Measurements from ENCODE around the gene MALT1. TPM values are rescaled to one million over a fixed set of nuclear protein-coding genes. Genes with fewer than 3 reads are reported as not detected.

Gene MALT1
- total RNA-seq, 3 donors from 2014 or later, result 31.1 to 49.3 (median 39.8) TPM

- Mint-ChIP-seq H3K4me3 (no peak overlapping the region), H3K36me3 (ENCODE audit: insufficient read depth) (peaks cover 4% of the 10 kb centered on the region), H3K4me1 (ENCODE audit: low read depth) (peaks cover 56% of the 10 kb centered on the region), H3K9me3 (no peaks in the 10 kb centered on the region), H3K27me3 (ENCODE audit: low read depth) (no peaks in the 10 kb centered on the region)
- no peak for DNase-seq
- no peak for ATAC-seq
Measured at GRCh38 chr18:58661423-58661822, 9.8 kb upstream of the MALT1 start.

- Mint-ChIP-seq H3K4me1 (ENCODE audit: low read depth) (peaks cover 50% of the 10 kb centered on the region), H3K4me3 (no peak overlapping the region), H3K36me3 (ENCODE audit: insufficient read depth) (peaks cover 4% of the 10 kb centered on the region), H3K9me3 (no peaks in the 10 kb centered on the region), H3K27me3 (ENCODE audit: low read depth) (no peaks in the 10 kb centered on the region)
- DNase-seq (no peak), ATAC-seq (no peak)
Measured at GRCh38 chr18:58662118-58662517, 9.1 kb upstream of the MALT1 start.

DNA sequence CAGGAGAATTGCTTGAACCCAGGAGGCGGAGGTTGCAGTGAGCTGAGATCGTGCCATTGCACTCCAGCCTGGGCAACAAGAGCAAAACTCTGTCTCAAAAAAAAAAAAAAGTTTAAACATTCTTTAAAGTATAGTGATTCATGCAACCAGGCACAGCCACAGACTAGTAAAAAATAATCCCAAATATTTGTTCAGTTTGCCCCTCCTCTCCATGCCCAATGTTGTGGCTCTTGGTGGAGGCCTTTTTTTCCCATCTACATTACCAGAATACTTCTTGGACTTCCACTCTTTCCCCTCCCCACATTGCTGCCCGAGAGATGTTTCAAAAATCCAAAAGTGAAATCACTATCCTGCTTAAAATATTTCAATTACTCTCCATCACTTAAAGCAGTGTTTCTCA lies 5.1 kb upstream of the MALT1 start:
- Mint-ChIP-seq H3K36me3 (ENCODE audit: insufficient read depth) (no peaks in the 10 kb centered on the region), H3K4me3 (no peak overlapping the region), H3K9me3 (no peaks in the 10 kb centered on the region), H3K27me3 (ENCODE audit: low read depth) (no peaks in the 10 kb centered on the region), H3K4me1 (ENCODE audit: low read depth) (peaks cover 42% of the 10 kb centered on the region)
- no peak for DNase-seq
- ATAC-seq, result no peak

DNA sequence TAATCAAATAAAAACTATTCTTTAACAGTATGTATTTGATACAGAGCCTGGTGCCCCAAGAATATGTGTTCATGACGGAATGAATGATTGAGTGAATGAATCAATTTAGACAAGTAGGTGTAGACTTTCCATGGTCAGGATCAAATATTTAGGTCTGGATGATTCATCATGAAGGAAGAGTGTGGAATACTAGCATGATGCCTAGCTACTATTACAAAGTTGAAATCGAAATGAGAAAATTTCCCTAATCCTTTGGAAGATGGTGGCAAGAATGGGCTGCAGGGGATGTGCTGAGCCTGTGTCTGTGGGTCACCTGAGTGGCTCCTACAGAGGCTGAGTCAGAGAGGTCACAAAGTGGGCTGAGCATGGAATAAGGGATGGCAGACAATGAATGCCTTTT lies 3.1 kb upstream of the MALT1 start:
- Mint-ChIP-seq H3K27me3 (ENCODE audit: low read depth) (no peaks in the 10 kb centered on the region), H3K36me3 (ENCODE audit: insufficient read depth) (no peaks in the 10 kb centered on the region), H3K9me3 (no peaks in the 10 kb centered on the region), H3K4me1 (ENCODE audit: low read depth) (peaks cover 46% of the 10 kb centered on the region), H3K4me3 (no peak overlapping the region)
- DNase-seq (no peak), ATAC-seq (no peak)

- Mint-ChIP-seq H3K9me3 (no peaks in the 10 kb centered on the region), H3K4me1 (ENCODE audit: low read depth) (peaks cover 52% of the 10 kb centered on the region), H3K27me3 (ENCODE audit: low read depth) (no peaks in the 10 kb centered on the region), H3K4me3 (no peak overlapping the region), H3K36me3 (ENCODE audit: insufficient read depth) (peaks cover 3% of the 10 kb centered on the region)
- ATAC-seq (no peak), DNase-seq (no peak)
Measured at GRCh38 chr18:58668897-58669296, 2.4 kb upstream of the MALT1 start.

DNA sequence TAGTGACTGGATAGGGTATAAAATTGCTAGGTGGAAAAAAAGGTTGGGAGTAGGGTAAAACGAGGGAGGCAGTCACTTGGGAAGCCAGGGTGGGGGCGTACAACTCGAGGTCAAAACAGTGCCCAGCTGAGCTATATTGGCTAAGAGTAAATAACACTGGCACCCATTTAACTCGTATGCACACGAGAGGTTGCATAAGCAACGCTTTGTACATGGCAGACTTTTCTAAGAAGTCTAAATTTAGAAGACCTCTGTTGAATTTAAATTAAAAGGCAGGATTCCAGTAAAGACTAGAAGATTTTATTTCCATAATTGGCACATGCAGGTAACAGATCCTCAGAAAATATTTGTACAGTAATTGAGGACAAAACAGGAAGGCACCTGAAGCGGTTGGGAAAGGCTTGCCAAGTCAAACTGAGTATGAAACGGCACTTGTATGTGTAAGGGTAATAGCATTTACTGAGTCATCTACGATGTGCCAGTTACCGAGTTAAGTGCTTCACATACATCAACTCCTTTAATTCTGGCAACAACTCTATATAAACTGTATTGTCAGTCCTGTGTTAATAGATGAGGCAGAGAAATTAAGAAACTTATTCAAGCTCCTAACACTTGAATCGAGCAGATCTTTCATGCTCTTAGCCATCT lies 1.4 kb upstream of the MALT1 start:
- no peaks in the 10 kb centered on the region for H3K9me3 Mint-ChIP-seq
- H3K4me1 Mint-ChIP-seq (ENCODE audit: low read depth), result peaks cover 60% of the 10 kb centered on the region
- no peaks in the 10 kb centered on the region for H3K27me3 Mint-ChIP-seq (ENCODE audit: low read depth)
- peaks cover 12% of the 10 kb centered on the region for H3K36me3 Mint-ChIP-seq (ENCODE audit: insufficient read depth)
- DNase-seq (no peak), ATAC-seq (no peak)
- peak overlapping the region; percentile 84 for H3K4me3 Mint-ChIP-seq

DNA sequence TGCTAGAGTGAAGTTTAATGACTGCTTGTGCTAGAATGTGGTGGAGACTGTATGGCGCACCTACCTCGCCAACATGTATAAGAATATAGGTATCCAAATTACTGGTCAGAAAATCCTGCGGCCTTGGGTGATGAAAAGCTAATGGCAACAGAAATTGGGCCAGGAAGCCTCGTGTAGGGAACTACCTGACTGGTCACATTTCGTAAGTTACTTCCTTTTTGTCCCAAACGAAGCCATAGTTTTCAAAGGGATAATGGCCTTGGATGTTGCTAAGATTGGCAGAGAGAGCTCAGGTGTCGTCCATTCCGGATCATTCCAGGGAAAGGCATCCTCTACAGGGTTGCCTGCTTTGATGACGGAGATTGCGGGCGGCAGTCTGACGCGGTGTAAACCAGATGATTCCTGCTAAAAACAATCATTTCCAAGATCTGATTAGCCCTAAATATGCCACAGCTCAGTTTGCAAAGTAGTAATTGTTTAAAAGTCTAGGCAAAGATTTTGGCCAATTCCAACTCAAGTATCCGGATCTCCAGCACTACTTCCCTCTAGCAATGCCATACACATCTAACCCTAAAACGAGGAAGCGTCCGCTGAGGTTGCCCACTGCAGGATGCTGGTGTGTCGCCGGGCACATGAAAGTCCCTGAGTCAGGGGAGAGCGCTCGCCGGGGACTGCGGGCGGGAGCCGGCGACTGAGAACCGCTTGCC lies 708 bp upstream of the MALT1 start:
- DNase-seq (no peak), ATAC-seq (no peak)
- H3K36me3 Mint-ChIP-seq (ENCODE audit: insufficient read depth), result peaks cover 13% of the 10 kb centered on the region
- H3K9me3 Mint-ChIP-seq, result no peaks in the 10 kb centered on the region
- no peaks in the 10 kb centered on the region for H3K27me3 Mint-ChIP-seq (ENCODE audit: low read depth)
- H3K4me3 Mint-ChIP-seq, result peak overlapping the region; percentile 84
- peaks cover 61% of the 10 kb centered on the region for H3K4me1 Mint-ChIP-seq (ENCODE audit: low read depth)

DNA sequence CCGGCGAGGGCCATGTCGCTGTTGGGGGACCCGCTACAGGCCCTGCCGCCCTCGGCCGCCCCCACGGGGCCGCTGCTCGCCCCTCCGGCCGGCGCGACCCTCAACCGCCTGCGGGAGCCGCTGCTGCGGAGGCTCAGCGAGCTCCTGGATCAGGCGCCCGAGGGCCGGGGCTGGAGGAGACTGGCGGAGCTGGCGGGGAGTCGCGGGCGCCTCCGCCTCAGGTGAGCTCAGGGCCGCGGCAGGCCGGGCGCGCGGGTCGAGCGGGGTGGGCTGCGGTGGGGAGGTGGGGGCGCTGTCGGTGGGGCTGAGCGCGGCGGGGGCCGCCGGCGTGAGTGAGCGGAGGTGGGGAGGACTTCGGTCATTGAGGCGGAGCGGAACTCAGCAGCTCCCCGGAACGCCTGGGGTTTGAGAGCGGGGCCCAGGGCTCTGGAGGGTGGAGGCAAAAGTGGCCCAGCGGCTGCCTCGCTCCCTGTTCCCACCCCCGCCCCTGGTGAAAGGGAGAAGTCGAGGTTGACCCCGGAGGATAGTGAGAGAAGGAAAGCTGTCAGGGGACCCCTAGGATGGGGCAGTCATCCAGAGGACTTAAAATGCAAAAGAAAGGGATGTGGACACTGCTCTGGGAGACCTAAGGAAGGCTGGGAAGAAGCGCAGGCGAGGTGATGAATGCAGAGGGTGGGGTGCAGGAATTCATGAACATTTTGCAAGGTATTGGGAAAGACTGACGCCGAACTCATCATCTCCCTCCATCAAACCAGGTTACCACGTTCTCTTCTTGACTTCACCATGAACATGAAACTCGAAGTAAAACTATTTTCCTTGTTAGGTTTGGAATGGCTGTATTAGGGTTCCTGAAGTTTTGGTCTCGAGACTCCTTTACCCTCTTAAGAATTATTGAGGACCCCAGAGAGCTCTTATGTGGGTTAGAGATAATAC lies 633 bp downstream of the MALT1 start:
- Mint-ChIP-seq H3K4me3 (peak overlapping the region; percentile 95), H3K9me3 (no peaks in the 10 kb centered on the region), H3K4me1 (ENCODE audit: low read depth) (peaks cover 66% of the 10 kb centered on the region), H3K27me3 (ENCODE audit: low read depth) (no peaks in the 10 kb centered on the region), H3K36me3 (ENCODE audit: insufficient read depth) (peaks cover 21% of the 10 kb centered on the region)
- ATAC-seq (peak; percentile 50 to 64), DNase-seq (peak; percentile 36)

DNA sequence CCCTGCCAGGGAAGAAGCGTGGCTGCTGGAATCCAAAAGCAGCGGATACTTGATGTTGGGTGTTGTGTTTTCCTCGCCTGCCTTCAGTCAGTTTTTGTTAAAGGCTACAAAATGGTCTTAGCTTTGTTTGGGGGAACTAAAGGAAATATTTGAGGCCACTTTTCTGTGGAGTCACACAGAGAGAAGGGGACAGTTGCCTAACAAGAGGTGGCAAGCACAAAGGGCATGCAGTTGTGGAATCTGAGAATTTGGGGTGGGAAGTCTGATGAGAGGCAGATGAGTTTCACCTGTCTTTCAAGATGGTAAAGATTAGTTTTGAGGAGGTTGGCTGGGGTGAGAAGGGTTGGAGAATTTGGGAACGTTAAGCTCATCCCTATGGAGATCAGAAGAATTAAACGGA lies 2.9 kb downstream of the MALT1 start:
- peak overlapping the region; percentile 79 for H3K4me3 Mint-ChIP-seq
- H3K27me3 Mint-ChIP-seq (ENCODE audit: low read depth), result no peaks in the 10 kb centered on the region
- peaks cover 76% of the 10 kb centered on the region for H3K4me1 Mint-ChIP-seq (ENCODE audit: low read depth)
- H3K9me3 Mint-ChIP-seq, result no peaks in the 10 kb centered on the region
- peaks cover 24% of the 10 kb centered on the region for H3K36me3 Mint-ChIP-seq (ENCODE audit: insufficient read depth)
- ATAC-seq, result no peak
- DNase-seq, result no peak

GRCh38 chr18:58674863-58675472 lies 3.7 kb downstream of the MALT1 start:
- Mint-ChIP-seq H3K36me3 (ENCODE audit: insufficient read depth) (peaks cover 29% of the 10 kb centered on the region), H3K4me1 (ENCODE audit: low read depth) (peaks cover 72% of the 10 kb centered on the region), H3K9me3 (no peaks in the 10 kb centered on the region), H3K27me3 (ENCODE audit: low read depth) (no peaks in the 10 kb centered on the region), H3K4me3 (peak overlapping the region; percentile 79)
- DNase-seq, result no peak
- ATAC-seq, result no peak

DNA sequence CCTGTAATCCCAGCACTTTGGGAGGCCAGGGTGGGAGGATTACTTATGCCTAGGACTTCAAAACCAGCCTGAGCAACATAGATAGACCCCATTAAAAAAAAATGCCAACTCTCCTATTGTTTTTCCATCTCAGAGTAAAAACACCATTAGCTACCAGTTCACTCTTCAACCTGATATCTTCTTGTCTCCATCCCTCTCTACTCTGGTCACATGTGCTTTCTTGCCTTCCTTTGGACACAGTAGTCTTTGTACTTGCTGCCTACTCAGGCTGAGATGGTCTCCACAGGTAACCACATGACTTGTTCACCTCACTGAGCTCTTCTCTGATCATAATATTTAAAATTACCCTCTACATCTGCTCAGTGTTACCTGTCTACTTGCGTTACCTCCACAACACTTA lies 5.0 kb downstream of the MALT1 start:
- Mint-ChIP-seq H3K36me3 (ENCODE audit: insufficient read depth) (peaks cover 34% of the 10 kb centered on the region), H3K4me3 (peak overlapping the region; percentile 42), H3K9me3 (no peaks in the 10 kb centered on the region), H3K27me3 (ENCODE audit: low read depth) (no peaks in the 10 kb centered on the region), H3K4me1 (ENCODE audit: low read depth) (peaks cover 70% of the 10 kb centered on the region)
- DNase-seq (no peak), ATAC-seq (no peak)

GRCh38 chr18:58682429-58683069 lies 11.3 kb downstream of the MALT1 start:
- Mint-ChIP-seq H3K36me3 (ENCODE audit: insufficient read depth) (peaks cover 42% of the 10 kb centered on the region), H3K4me3 (no peak overlapping the region), H3K27me3 (ENCODE audit: low read depth) (no peaks in the 10 kb centered on the region), H3K9me3 (no peaks in the 10 kb centered on the region), H3K4me1 (ENCODE audit: low read depth) (peaks cover 69% of the 10 kb centered on the region)
- DNase-seq, result no peak
- no peak for ATAC-seq

DNA sequence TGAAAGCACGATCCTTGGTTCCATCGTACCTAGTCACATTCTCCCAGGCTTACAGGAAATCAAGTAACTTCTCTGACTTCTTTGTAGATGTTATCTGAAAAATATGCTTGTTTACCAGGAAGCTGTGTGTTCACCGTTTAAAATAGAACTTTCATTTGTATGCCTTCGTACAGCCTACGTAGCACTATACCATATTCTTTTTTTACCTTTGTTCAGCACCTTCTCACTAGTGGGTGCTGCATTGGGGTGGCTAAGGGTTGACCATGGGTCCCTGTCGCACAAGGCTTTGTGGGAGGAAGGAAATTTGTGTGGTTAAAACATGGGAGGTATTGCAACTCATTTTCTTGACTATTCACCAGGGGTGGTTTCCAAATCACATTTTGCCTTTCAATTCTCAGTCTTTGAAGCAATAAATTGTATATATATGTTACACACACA lies 16.6 kb downstream of the MALT1 start:
- DNase-seq (peak; percentile 49), ATAC-seq (peak; percentile 88)
- peaks cover 77% of the 10 kb centered on the region for H3K4me1 Mint-ChIP-seq (ENCODE audit: low read depth)
- peaks cover 3% of the 10 kb centered on the region for H3K9me3 Mint-ChIP-seq
- no peaks in the 10 kb centered on the region for H3K27me3 Mint-ChIP-seq (ENCODE audit: low read depth)
- peak overlapping the region; percentile 71 for H3K4me3 Mint-ChIP-seq
- H3K36me3 Mint-ChIP-seq (ENCODE audit: insufficient read depth), result peaks cover 55% of the 10 kb centered on the region

GRCh38 chr18:58690259-58690658 lies 19.0 kb downstream of the MALT1 start:
- Mint-ChIP-seq H3K4me3 (no peak overlapping the region), H3K36me3 (ENCODE audit: insufficient read depth) (peaks cover 52% of the 10 kb centered on the region), H3K9me3 (peaks cover 3% of the 10 kb centered on the region), H3K4me1 (ENCODE audit: low read depth) (peaks cover 91% of the 10 kb centered on the region), H3K27me3 (ENCODE audit: low read depth) (no peaks in the 10 kb centered on the region)
- no peak for ATAC-seq
- DNase-seq, result no peak
